Measurements from ENCODE around the gene UAP1. TPM values are rescaled to one million over a fixed set of nuclear protein-coding genes. Genes with fewer than 3 reads are reported as not detected.
"Not testable (repeated sequence)": the region's sequence is repeated elsewhere in the genome, so short reads cannot be mapped to it uniquely, and the experiment has no call there.

UAP1 gene
- total RNA-seq, 2 donors from 2014 or later = 70.4 to 284 TPM

- H3K27ac ChIP-seq = no peak overlapping the region
- peaks cover 23% of the 10 kb centered on the region for H3K36me3 ChIP-seq
- no peaks in the 10 kb centered on the region for H3K27me3 ChIP-seq (replicated peaks; ENCODE audit: insufficient read depth)
- DNase-seq (ENCODE audit: low spot score) (no peak), ATAC-seq (ENCODE audit: insufficient number of reproducible peaks, low FRiP score, low read depth) (no peak)
- H3K4me1 ChIP-seq (ENCODE audit: control insufficient read depth in 1 of 2, low read depth in 2 of 2) = no peaks in the 10 kb centered on the region
- TF ChIP-seq, protein P1, sequence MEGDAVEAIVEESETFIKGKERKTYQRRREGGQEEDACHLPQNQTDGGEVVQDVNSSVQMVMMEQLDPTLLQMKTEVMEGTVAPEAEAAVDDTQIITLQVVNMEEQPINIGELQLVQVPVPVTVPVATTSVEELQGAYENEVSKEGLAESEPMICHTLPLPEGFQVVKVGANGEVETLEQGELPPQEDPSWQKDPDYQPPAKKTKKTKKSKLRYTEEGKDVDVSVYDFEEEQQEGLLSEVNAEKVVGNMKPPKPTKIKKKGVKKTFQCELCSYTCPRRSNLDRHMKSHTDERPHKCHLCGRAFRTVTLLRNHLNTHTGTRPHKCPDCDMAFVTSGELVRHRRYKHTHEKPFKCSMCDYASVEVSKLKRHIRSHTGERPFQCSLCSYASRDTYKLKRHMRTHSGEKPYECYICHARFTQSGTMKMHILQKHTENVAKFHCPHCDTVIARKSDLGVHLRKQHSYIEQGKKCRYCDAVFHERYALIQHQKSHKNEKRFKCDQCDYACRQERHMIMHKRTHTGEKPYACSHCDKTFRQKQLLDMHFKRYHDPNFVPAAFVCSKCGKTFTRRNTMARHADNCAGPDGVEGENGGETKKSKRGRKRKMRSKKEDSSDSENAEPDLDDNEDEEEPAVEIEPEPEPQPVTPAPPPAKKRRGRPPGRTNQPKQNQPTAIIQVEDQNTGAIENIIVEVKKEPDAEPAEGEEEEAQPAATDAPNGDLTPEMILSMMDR (IDR thresholded peaks at IDR 0.05) = no peak
- no peaks in the 10 kb centered on the region for H3K9me3 ChIP-seq
- H3K4me3 ChIP-seq = no peak overlapping the region
Measured at GRCh38 chr1:162599451-162599850, 37.9 kb downstream of the UAP1 start.

- peaks cover 23% of the 10 kb centered on the region for H3K36me3 ChIP-seq
- not testable (repeated sequence) for H3K4me1 ChIP-seq (ENCODE audit: control insufficient read depth in 1 of 2, low read depth in 2 of 2); ATAC-seq (ENCODE audit: insufficient number of reproducible peaks, low FRiP score, low read depth); H3K4me3 ChIP-seq; H3K9me3 ChIP-seq; DNase-seq (ENCODE audit: low spot score); H3K27me3 ChIP-seq (replicated peaks; ENCODE audit: insufficient read depth); H3K27ac ChIP-seq
Measured at GRCh38 chr1:162603117-162603516, 41.6 kb downstream of the UAP1 start.

GRCh38 chr1:162605225-162605927 is 43.9 kb downstream of the UAP1 start:
- H3K9me3 ChIP-seq = no peaks in the 10 kb centered on the region
- H3K27me3 ChIP-seq (replicated peaks; ENCODE audit: insufficient read depth) = no peaks in the 10 kb centered on the region
- ATAC-seq (ENCODE audit: insufficient number of reproducible peaks, low FRiP score, low read depth) = no peak
- no peaks in the 10 kb centered on the region for H3K4me1 ChIP-seq (ENCODE audit: control insufficient read depth in 1 of 2, low read depth in 2 of 2)
- H3K27ac ChIP-seq = no peak overlapping the region
- peaks cover 14% of the 10 kb centered on the region for H3K36me3 ChIP-seq
- no peak for DNase-seq (ENCODE audit: low spot score)
- no peak overlapping the region for H3K4me3 ChIP-seq
- TF ChIP-seq, protein P1 (IDR thresholded peaks at IDR 0.05) = no peak

GRCh38 chr1:162609306-162609705 is 47.8 kb downstream of the UAP1 start:
- DNase-seq (ENCODE audit: low spot score) (no peak), ATAC-seq (ENCODE audit: insufficient number of reproducible peaks, low FRiP score, low read depth) (no peak)
- H3K36me3 ChIP-seq = no peaks in the 10 kb centered on the region
- peaks cover 5 to 14% of the 10 kb centered on the region in 2 donors for H3K4me1 ChIP-seq (ENCODE audit: control insufficient read depth in 1 of 2, low read depth in 2 of 2)
- H3K4me3 ChIP-seq = no peak overlapping the region
- H3K9me3 ChIP-seq = no peaks in the 10 kb centered on the region
- H3K27ac ChIP-seq = no peak overlapping the region
- TF ChIP-seq, protein P1 (IDR thresholded peaks at IDR 0.05) = no peak
- H3K27me3 ChIP-seq (replicated peaks; ENCODE audit: insufficient read depth) = no peaks in the 10 kb centered on the region

- no peak for DNase-seq (ENCODE audit: low spot score)
- Histone ChIP-seq H3K27me3 (replicated peaks; ENCODE audit: insufficient read depth) (no peaks in the 10 kb centered on the region), H3K4me1 (ENCODE audit: control insufficient read depth in 1 of 2, low read depth in 2 of 2) (peaks cover 5 to 14% of the 10 kb centered on the region in 2 donors), H3K27ac (peak overlapping the region; percentile 76 to 77), H3K4me3 (peak overlapping the region; percentile 27), H3K36me3 (no peaks in the 10 kb centered on the region), H3K9me3 (peaks cover 11% of the 10 kb centered on the region)
- ATAC-seq (ENCODE audit: insufficient number of reproducible peaks, low FRiP score, low read depth) = peak; percentile 45
- TF ChIP-seq, protein P1 (IDR thresholded peaks at IDR 0.05) = no peak
Measured at GRCh38 chr1:162612606-162613400, 51.3 kb downstream of the UAP1 start.
